H1 (cell line): ENCODE results near the gene FLOT1. TPM values are rescaled to one million over a fixed set of nuclear protein-coding genes. Genes with fewer than 3 reads are reported as not detected.

ENCODE experiments used
- BACH1 ChIP-seq: IDR thresholded peaks from 2 replicates; pipeline ENCODE4 v1.6.1; 2012; ENCODE audit warnings: low read length, improper control_type of control experiment
- CBX5 ChIP-seq: fragments of 300-800, 300-1000 bp; sonication (generic); IDR thresholded peaks from 2 replicates; pipeline ENCODE4 v1.7.1; 2016; ENCODE audit warnings: antibody characterized with exemption, low read length, low read depth
- EP300 ChIP-seq, 2 experiments: IDR thresholded peaks; 1 replicate in 1 of 2; 2 replicates in 1 of 2; pipeline ENCODE4 v1.6.1; 2011 to 2012; ENCODE audit warnings: low read depth in 2 of 2, low read length in 2 of 2, mild to moderate bottlenecking in 2 of 2, borderline replicate concordance in 1 of 2, inconsistent platforms in 1 of 2, moderate library complexity in 1 of 2
- EZH2 ChIP-seq: fragments of 200-600 bp; sonication (generic); IDR thresholded peaks from 2 replicates; pipeline ENCODE4 v1.7.1; 2012; ENCODE audit warnings: low read depth, mild to moderate bottlenecking, moderate library complexity, low read length, inconsistent platforms; ENCODE audit not compliant: severe bottlenecking
- POLR2A ChIP-seq, 2 experiments: IDR thresholded peaks; 1 replicate in 1 of 2; 2 replicates in 1 of 2; pipeline ENCODE4 v1.6.1; 2011; ENCODE audit warnings: low read depth in 2 of 2, low read length in 2 of 2, mild to moderate bottlenecking in 2 of 2; ENCODE audit errors: control extremely low read depth in 1 of 2
- POLR2AphosphoS5 ChIP-seq: IDR thresholded peaks from 2 replicates; pipeline ENCODE4 v1.6.1; 2011; ENCODE audit warnings: low read depth, low read length
- SIRT6 ChIP-seq: IDR thresholded peaks from one replicate; pipeline ENCODE4 v1.7.1; 2012; ENCODE audit warnings: low read length, inconsistent platforms
- SP1 ChIP-seq: IDR thresholded peaks from 2 replicates; pipeline ENCODE4 v1.6.1; 2011; ENCODE audit warnings: low read depth, low read length
- SRF ChIP-seq: IDR thresholded peaks from 2 replicates; pipeline ENCODE4 v1.6.1; 2011; ENCODE audit warnings: mild to moderate bottlenecking, low read depth, low read length, moderate library complexity
- YY1 ChIP-seq: IDR thresholded peaks from 2 replicates; pipeline ENCODE4 v1.6.1; 2011; ENCODE audit warnings: low read depth, mild to moderate bottlenecking, low read length
- ZNF274 ChIP-seq: IDR thresholded peaks from 2 replicates; pipeline ENCODE4 v1.7.0; 2012; ENCODE audit warnings: low read length, borderline replicate concordance; ENCODE audit errors: extremely low read depth
- polyA plus RNA-seq, 7 experiments: library from polyadenylated mRNA; depleted of rRNA in 3 of 7; stranded (reverse) in 5 of 7; unstranded in 2 of 7; fragments of >200 nt in 5 of 7; fragments of 200-250 nt in 2 of 7; gene quantifications; 1 replicate in 5 of 7; 2 replicates in 1 of 7; 4 replicates in 1 of 7; pipeline versions ENCODE4 v1.2.1 to v1.2.3, GENCODE V29; 2011 to 2013; ENCODE audit warnings: missing spikeins in 2 of 7, mixed read lengths in 2 of 7
- total RNA-seq: library from RNA; stranded (reverse); fragmentation: NEBNext Ultra II Directional; extraction: Animal tissue kit (Norgen Biotek cat#: 25700); gene quantifications from 2 replicates; pipeline ENCODE4 v1.2.1, GENCODE V29; 2021
- TF ChIP-seq, protein P1 (sequence below): fragments of 300-600 bp; sonication (generic); IDR thresholded peaks from 2 replicates; pipeline ENCODE4 v1.7.1; 2012; ENCODE audit warnings: low read length, moderate library complexity, mild to moderate bottlenecking, inconsistent platforms; ENCODE audit not compliant: insufficient replicate concordance

The FLOT1 gene
- total and polyA plus RNA-seq, 2 of the 8 experiments (the other 6 are each of a cell fraction or from before 2014, with no cell fraction given): 87.5 to 88.1 TPM

- TF ChIP-seq, protein P1, sequence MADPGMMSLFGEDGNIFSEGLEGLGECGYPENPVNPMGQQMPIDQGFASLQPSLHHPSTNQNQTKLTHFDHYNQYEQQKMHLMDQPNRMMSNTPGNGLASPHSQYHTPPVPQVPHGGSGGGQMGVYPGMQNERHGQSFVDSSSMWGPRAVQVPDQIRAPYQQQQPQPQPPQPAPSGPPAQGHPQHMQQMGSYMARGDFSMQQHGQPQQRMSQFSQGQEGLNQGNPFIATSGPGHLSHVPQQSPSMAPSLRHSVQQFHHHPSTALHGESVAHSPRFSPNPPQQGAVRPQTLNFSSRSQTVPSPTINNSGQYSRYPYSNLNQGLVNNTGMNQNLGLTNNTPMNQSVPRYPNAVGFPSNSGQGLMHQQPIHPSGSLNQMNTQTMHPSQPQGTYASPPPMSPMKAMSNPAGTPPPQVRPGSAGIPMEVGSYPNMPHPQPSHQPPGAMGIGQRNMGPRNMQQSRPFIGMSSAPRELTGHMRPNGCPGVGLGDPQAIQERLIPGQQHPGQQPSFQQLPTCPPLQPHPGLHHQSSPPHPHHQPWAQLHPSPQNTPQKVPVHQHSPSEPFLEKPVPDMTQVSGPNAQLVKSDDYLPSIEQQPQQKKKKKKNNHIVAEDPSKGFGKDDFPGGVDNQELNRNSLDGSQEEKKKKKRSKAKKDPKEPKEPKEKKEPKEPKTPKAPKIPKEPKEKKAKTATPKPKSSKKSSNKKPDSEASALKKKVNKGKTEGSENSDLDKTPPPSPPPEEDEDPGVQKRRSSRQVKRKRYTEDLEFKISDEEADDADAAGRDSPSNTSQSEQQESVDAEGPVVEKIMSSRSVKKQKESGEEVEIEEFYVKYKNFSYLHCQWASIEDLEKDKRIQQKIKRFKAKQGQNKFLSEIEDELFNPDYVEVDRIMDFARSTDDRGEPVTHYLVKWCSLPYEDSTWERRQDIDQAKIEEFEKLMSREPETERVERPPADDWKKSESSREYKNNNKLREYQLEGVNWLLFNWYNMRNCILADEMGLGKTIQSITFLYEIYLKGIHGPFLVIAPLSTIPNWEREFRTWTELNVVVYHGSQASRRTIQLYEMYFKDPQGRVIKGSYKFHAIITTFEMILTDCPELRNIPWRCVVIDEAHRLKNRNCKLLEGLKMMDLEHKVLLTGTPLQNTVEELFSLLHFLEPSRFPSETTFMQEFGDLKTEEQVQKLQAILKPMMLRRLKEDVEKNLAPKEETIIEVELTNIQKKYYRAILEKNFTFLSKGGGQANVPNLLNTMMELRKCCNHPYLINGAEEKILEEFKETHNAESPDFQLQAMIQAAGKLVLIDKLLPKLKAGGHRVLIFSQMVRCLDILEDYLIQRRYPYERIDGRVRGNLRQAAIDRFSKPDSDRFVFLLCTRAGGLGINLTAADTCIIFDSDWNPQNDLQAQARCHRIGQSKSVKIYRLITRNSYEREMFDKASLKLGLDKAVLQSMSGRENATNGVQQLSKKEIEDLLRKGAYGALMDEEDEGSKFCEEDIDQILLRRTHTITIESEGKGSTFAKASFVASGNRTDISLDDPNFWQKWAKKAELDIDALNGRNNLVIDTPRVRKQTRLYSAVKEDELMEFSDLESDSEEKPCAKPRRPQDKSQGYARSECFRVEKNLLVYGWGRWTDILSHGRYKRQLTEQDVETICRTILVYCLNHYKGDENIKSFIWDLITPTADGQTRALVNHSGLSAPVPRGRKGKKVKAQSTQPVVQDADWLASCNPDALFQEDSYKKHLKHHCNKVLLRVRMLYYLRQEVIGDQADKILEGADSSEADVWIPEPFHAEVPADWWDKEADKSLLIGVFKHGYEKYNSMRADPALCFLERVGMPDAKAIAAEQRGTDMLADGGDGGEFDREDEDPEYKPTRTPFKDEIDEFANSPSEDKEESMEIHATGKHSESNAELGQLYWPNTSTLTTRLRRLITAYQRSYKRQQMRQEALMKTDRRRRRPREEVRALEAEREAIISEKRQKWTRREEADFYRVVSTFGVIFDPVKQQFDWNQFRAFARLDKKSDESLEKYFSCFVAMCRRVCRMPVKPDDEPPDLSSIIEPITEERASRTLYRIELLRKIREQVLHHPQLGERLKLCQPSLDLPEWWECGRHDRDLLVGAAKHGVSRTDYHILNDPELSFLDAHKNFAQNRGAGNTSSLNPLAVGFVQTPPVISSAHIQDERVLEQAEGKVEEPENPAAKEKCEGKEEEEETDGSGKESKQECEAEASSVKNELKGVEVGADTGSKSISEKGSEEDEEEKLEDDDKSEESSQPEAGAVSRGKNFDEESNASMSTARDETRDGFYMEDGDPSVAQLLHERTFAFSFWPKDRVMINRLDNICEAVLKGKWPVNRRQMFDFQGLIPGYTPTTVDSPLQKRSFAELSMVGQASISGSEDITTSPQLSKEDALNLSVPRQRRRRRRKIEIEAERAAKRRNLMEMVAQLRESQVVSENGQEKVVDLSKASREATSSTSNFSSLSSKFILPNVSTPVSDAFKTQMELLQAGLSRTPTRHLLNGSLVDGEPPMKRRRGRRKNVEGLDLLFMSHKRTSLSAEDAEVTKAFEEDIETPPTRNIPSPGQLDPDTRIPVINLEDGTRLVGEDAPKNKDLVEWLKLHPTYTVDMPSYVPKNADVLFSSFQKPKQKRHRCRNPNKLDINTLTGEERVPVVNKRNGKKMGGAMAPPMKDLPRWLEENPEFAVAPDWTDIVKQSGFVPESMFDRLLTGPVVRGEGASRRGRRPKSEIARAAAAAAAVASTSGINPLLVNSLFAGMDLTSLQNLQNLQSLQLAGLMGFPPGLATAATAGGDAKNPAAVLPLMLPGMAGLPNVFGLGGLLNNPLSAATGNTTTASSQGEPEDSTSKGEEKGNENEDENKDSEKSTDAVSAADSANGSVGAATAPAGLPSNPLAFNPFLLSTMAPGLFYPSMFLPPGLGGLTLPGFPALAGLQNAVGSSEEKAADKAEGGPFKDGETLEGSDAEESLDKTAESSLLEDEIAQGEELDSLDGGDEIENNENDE: no peak
- TF ChIP-seq BACH1: no peak
- no peak for TF ChIP-seq SIRT6
- no peak for TF ChIP-seq EZH2
- TF ChIP-seq CBX5: no peak
- no peak for TF ChIP-seq SP1
- no peak for TF ChIP-seq EP300 (IDR thresholded peaks at IDR 0.05; ENCODE audit: borderline replicate concordance in 1 of 2, low read depth in 2 of 2, low read length in 2 of 2)
- TF ChIP-seq ZNF274: no peak
- TF ChIP-seq POLR2A (IDR thresholded peaks at IDR 0.05; ENCODE audit: control extremely low read depth in 1 of 2, low read depth in 2 of 2, low read length in 2 of 2): no peak
- TF ChIP-seq SRF: no peak
- TF ChIP-seq YY1: no peak
- no peak for TF ChIP-seq POLR2AphosphoS5
Observed at GRCh38 chr6:30757261-30757904, 14.9 kb upstream of the FLOT1 start (continued).
